Testis (tissue), 2 donors: ENCODE measurements around the gene FAM185A.
"Not testable (repeated sequence)": the region's sequence is repeated elsewhere in the genome, so short reads cannot be mapped to it uniquely, and the experiment has no call there.

ENCODE experiments used
- POLR2A ChIP-seq: fragments of 450-650 bp; IDR thresholded peaks from one replicate; pipeline ENCODE4 v1.6.1; 2017; ENCODE audit warnings: antibody characterized with exemption, mild to moderate bottlenecking, moderate library complexity
- TF ChIP-seq, protein P1 (sequence below), 3 experiments: fragments of 450-650 bp in 2 of 3; fragments of 200-600 bp in 1 of 3; sonication (generic) in 1 of 3; IDR thresholded peaks; one replicate each; pipeline ENCODE4 v1.5.1; 2016 to 2019; ENCODE audit warnings: antibody characterized with exemption in 3 of 3, mild to moderate bottlenecking in 2 of 3, moderate library complexity in 1 of 3

GRCh38 chr7:102759934-102760333 lies 11.1 kb downstream of the FAM185A start:
- TF ChIP-seq POLR2A = not testable (repeated sequence)
- TF ChIP-seq, protein P1, sequence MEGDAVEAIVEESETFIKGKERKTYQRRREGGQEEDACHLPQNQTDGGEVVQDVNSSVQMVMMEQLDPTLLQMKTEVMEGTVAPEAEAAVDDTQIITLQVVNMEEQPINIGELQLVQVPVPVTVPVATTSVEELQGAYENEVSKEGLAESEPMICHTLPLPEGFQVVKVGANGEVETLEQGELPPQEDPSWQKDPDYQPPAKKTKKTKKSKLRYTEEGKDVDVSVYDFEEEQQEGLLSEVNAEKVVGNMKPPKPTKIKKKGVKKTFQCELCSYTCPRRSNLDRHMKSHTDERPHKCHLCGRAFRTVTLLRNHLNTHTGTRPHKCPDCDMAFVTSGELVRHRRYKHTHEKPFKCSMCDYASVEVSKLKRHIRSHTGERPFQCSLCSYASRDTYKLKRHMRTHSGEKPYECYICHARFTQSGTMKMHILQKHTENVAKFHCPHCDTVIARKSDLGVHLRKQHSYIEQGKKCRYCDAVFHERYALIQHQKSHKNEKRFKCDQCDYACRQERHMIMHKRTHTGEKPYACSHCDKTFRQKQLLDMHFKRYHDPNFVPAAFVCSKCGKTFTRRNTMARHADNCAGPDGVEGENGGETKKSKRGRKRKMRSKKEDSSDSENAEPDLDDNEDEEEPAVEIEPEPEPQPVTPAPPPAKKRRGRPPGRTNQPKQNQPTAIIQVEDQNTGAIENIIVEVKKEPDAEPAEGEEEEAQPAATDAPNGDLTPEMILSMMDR (IDR thresholded peaks at IDR 0.05) = not testable (repeated sequence)
